Measurements from ENCODE around the gene PDE4D.

- TF ChIP-seq CTCF (IDR thresholded peaks at IDR 0.05) (no peak), SP1 (CRISPR knock-in tag; conservative IDR thresholded peaks at IDR 0.05) (no peak), GRHL2 (CRISPR knock-in tag; IDR thresholded peaks at IDR 0.05; ENCODE audit: insufficient replicate concordance, severe bottlenecking) (no peak)
- TF ChIP-seq, protein P1, sequence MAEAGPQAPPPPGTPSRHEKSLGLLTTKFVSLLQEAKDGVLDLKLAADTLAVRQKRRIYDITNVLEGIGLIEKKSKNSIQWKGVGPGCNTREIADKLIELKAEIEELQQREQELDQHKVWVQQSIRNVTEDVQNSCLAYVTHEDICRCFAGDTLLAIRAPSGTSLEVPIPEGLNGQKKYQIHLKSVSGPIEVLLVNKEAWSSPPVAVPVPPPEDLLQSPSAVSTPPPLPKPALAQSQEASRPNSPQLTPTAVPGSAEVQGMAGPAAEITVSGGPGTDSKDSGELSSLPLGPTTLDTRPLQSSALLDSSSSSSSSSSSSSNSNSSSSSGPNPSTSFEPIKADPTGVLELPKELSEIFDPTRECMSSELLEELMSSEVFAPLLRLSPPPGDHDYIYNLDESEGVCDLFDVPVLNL (CRISPR knock-in tag; IDR thresholded peaks at IDR 0.05; ENCODE audit: borderline replicate concordance, low read depth) = no peak
- TF ChIP-seq, protein P2, sequence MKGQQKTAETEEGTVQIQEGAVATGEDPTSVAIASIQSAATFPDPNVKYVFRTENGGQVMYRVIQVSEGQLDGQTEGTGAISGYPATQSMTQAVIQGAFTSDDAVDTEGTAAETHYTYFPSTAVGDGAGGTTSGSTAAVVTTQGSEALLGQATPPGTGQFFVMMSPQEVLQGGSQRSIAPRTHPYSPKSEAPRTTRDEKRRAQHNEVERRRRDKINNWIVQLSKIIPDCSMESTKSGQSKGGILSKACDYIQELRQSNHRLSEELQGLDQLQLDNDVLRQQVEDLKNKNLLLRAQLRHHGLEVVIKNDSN (CRISPR knock-in tag; IDR thresholded peaks at IDR 0.05) = no peak
Observed at GRCh38 chr5:59749782-59750520, 143.6 kb downstream of the PDE4D start.
